ENCODE measurements around the gene BCAP31.

Gene BCAP31

GRCh38 chrX:153724252-153725038 lies at the start of gene BCAP31, which contains the start of gene ABCD1:
BCAP31 (minus strand) TSS chrX:153724387; CDS start chrX:153723244, 1,143 bp downstream.
ABCD1 (plus strand) TSS chrX:153724856; CDS start chrX:153725267, 411 bp downstream.
- peak; percentile 76 for DNase-seq

GRCh38 chrX:153773218-153773611 lies 49.0 kb upstream of the BCAP31 start:
- DNase-seq: no peak

GRCh38 chrX:153772316-153773217 lies 48.4 kb upstream of the BCAP31 start:
- DNase-seq: no peak

GRCh38 chrX:153771415-153772315 lies 47.5 kb upstream of the BCAP31 start:
- no peak for DNase-seq

GRCh38 chrX:153770601-153771414 lies 46.6 kb upstream of the BCAP31 start:
- DNase-seq: no peak

GRCh38 chrX:153769865-153770600 lies 45.8 kb upstream of the BCAP31 start:
- DNase-seq: no peak

GRCh38 chrX:153769158-153769864 lies 45.1 kb upstream of the BCAP31 start:
- no peak for DNase-seq

GRCh38 chrX:153768311-153769157 lies 44.3 kb upstream of the BCAP31 start:
- no peak for DNase-seq

- no peak for DNase-seq
Observed at GRCh38 chrX:153767674-153768055, 43.5 kb upstream of the BCAP31 start.

- DNase-seq: no peak
Observed at GRCh38 chrX:153766871-153767673, 42.9 kb upstream of the BCAP31 start.

GRCh38 chrX:153766098-153766817 lies 42.1 kb upstream of the BCAP31 start:
- no peak for DNase-seq

GRCh38 chrX:153765138-153766079 lies 41.2 kb upstream of the BCAP31 start:
- DNase-seq: no peak

- DNase-seq: no peak
Observed at GRCh38 chrX:153764786-153765137, 40.6 kb upstream of the BCAP31 start.

GRCh38 chrX:153763989-153764755 lies 40.0 kb upstream of the BCAP31 start, which contains the start of gene PLXNB3:
PLXNB3 (plus strand) TSS chrX:153764249; CDS start chrX:153765536, 1,287 bp downstream.
- peak; percentile 56 for DNase-seq

GRCh38 chrX:153763298-153763932 lies 39.2 kb upstream of the BCAP31 start:
- no peak for DNase-seq

Data from NCI-H1694 treated with DMSO at 0.1 percent for 48 hours (cell line).